Activated T-cell treated with anti-CD3 and anti-CD28 coated beads, Interleukin-2, amount 50 U/mL, for 24 hours (primary cell): Measurements from ENCODE around the gene DDHD1.

Experiments
- DNase-seq: peaks from one replicate; pipeline ENCODE4 v3.0.0-alpha.2; 2020
- H3K27ac Mint-ChIP-seq: 2 replicates; pipeline ENCODE4 v1.8.0; 2020; ENCODE audit warnings: mild to moderate bottlenecking, mixed read lengths
- H3K27me3 Mint-ChIP-seq: 2 replicates; pipeline ENCODE4 v1.8.0; 2020; ENCODE audit warnings: mixed read lengths
- H3K36me3 Mint-ChIP-seq: 2 replicates; pipeline ENCODE4 v1.8.0; 2020; ENCODE audit warnings: low read depth, mixed read lengths
- H3K4me1 Mint-ChIP-seq: 2 replicates; pipeline ENCODE4 v1.8.0; 2020; ENCODE audit warnings: low read depth, mixed read lengths
- H3K4me3 Mint-ChIP-seq: 2 replicates; pipeline ENCODE4 v1.8.0; 2020; ENCODE audit warnings: mild to moderate bottlenecking, moderate library complexity, mixed read lengths
- H3K9me3 Mint-ChIP-seq: 2 replicates; pipeline ENCODE4 v1.8.0; 2020; ENCODE audit warnings: mixed read lengths

The DDHD1 gene

DNA sequence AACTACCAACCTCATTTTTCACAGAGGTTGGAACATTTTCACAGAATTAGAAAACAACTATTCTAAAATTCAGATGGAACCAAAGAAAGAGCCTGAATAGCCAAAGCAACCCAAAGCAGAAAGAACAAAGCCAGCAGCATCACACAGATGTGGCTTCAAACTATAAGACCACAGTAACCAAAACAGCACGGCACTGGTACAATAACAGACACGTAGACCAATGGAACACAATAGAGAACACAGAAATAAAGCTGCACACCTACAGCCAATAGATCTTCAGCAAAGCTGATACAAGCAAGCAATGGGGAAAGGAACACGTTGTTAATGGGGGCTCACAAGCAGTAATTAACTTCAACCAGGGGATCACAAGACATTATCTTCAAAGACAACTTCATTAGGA is 114.5 kb downstream of the DDHD1 start:
- no peak for DNase-seq
- Mint-ChIP-seq H3K36me3 (peaks cover 93% of the 10 kb centered on the region), H3K27ac (no peak overlapping the region), H3K27me3 (no peaks in the 10 kb centered on the region), H3K4me3 (no peak overlapping the region), H3K4me1 (no peaks in the 10 kb centered on the region), H3K9me3 (no peaks in the 10 kb centered on the region)

DNA sequence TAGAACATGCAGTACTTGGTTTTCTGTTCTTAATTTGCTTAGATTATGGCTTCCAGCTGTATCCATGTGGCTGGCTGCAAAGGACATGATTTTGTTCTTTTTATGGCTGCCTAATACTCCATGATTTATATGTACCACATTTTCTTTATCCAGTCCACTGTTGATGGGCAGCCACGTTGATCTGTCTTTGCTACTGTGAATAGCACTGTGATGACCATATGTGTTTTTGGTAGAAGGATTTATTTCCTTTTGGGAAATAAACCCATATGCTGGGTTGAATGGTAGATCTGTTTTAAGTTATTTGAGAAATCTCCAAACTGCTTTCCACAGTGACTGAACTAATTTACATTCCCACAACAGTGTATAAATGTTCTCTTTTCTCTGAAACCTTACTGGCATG is 116.1 kb downstream of the DDHD1 start:
- Mint-ChIP-seq H3K4me3 (no peak overlapping the region), H3K27ac (no peak overlapping the region), H3K9me3 (no peaks in the 10 kb centered on the region), H3K36me3 (peaks cover 85% of the 10 kb centered on the region), H3K27me3 (no peaks in the 10 kb centered on the region), H3K4me1 (no peaks in the 10 kb centered on the region)
- DNase-seq: no peak

DNA sequence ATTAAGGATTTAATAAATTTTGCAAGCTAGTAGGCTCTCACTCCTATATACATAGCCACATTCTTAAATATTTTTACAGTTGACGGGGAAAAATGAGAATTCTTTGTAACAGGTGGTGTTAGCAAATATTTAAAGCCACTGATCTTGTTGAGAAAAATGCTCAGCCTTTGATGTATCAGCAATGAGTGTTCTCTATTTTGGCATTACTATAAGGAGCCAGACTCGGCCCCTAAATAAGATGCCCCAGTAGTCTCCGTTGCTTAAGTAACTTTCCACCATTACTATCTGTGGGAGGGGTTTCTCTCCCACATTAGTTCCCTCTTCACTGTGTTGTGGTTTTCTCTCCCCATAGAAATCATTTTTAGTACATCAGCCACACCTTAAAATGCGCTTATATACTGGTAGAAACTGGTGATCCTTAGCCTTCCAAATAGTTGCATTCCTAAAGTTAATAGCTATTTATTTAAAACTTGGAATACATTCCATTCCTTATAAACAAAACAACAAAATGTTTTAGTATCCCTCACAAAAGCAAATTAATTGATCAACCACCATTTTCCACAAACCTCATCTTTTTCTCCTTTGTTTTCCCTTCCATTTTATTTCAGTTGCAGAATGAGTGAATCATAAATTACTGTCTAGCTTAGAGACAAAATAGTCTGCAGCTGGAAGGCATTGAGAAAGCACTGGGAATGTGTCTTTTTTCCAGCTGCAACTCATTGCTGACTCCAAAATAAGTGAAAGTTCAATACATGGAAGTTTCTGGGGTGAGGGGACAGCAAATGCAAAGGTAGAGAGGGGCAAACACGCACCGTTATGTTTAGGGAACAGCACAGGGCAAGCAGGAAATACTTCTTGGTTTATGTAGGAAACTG is 117.5 kb downstream of the DDHD1 start:
- Mint-ChIP-seq H3K4me1 (no peaks in the 10 kb centered on the region), H3K27me3 (no peaks in the 10 kb centered on the region), H3K9me3 (no peaks in the 10 kb centered on the region), H3K27ac (no peak overlapping the region), H3K36me3 (peaks cover 71% of the 10 kb centered on the region), H3K4me3 (no peak overlapping the region)
- no peak for DNase-seq

DNA sequence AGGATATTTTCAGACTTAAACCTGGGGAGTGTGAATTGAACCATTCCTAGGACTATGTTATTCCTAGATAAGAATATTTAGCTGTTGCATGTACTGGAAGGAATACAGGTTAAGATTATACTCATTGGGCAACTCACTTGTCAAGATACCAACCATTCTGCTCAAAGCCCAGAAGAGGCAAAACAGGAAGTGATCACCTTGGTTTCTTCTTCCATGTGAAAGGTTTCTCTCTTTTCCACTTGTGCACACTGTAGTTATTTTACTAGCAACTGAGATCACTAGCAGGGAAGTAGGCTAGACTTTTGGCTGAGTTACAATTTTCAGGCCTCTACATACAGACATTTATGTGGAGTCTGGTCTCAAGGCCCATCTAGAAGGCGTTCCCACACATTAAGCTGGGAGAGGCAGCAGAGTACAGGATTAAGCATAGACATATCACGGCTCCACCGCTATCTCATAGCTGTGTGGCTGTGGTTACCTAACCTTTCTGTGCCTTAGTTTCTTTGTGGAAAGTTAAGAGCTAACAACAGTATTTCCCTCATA is 118.4 kb downstream of the DDHD1 start:
- DNase-seq: no peak
- Mint-ChIP-seq H3K4me1 (no peaks in the 10 kb centered on the region), H3K9me3 (peaks cover 3% of the 10 kb centered on the region), H3K36me3 (peaks cover 68% of the 10 kb centered on the region), H3K27ac (no peak overlapping the region), H3K27me3 (no peaks in the 10 kb centered on the region), H3K4me3 (no peak overlapping the region)

DNA sequence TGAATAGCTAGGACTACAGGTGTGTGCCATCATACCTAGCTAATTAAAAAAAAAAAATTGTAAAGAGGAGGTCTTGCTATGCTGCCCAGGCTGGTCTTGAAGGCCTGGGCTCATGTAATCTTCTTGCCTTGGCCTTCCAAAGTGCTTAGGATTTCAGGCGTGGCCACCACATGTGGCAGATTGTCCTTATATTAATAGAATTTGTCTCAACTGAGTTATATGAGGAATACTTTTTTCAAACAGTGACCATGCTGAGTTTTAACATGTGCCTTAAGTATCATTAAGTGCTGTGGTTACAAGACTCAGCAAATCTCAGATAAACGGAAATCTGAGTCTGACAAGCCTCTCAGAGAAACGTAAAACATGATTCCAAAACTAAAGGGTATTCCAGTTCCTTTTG is 119.1 kb downstream of the DDHD1 start:
- Mint-ChIP-seq H3K4me1 (no peaks in the 10 kb centered on the region), H3K27ac (no peak overlapping the region), H3K9me3 (peaks cover 6% of the 10 kb centered on the region), H3K27me3 (no peaks in the 10 kb centered on the region), H3K4me3 (no peak overlapping the region), H3K36me3 (peaks cover 63% of the 10 kb centered on the region)
- DNase-seq: no peak

DNA sequence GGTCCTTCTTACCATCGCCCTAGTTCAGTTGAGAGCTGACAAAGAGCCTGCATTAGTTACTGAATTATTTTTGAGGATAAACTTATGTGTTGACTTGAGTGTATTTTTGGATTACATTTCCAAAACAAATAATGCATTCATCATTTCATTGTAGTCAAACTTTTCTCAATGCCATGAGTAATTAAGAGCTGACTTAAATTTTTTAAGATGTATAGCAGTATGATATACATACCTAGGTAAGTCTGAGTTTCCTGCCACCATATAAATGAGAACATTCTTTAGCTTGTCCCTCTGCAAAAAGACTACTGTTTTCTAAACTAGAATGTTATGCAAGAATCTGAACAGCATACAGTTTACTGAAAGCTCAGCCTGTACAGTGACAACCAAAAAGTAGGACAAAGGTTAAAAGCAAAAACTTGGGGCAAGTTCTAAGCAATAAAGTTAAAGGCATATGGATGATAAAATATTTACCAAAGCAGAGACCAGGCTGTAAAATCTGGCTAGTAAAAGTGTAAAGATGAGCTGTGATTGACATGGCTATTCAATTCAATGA is 120.2 kb downstream of the DDHD1 start:
- Mint-ChIP-seq H3K9me3 (peaks cover 6% of the 10 kb centered on the region), H3K4me1 (peaks cover 2% of the 10 kb centered on the region), H3K36me3 (peaks cover 52% of the 10 kb centered on the region), H3K4me3 (no peak overlapping the region), H3K27me3 (no peaks in the 10 kb centered on the region), H3K27ac (no peak overlapping the region)
- no peak for DNase-seq

DNA sequence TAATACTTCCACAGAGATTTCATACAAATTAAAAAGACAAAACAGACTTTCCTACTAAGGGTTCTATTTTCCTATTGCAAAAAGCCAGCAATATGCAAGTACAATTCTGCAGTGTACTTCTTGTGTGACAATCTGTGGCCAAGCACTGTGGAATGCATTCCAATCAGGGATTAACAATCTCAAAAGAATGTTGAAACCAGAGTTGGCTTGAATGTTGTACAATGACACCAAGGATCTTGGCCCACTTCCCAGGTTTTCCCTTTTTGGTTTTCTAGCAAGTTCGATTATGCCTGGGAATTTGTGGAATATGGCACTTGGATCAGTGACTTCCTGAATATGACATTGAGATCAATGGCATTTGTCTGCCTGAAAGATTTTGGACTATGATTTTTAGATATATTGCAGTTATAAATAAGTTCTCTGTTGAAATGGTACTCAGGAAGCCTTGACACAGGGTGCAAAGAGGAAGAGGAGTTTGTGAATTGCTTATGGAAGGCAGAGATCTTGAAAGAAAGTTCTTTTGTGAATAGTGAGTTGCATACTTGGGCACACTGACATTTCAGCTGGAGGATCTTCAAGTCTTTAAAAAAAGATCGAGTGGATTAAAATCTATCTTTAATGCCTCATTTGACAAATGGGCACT is 120.8 kb downstream of the DDHD1 start:
- H3K27ac Mint-ChIP-seq: no peak overlapping the region
- H3K36me3 Mint-ChIP-seq: peaks cover 46% of the 10 kb centered on the region
- no peak overlapping the region for H3K4me3 Mint-ChIP-seq
- DNase-seq: no peak
- H3K9me3 Mint-ChIP-seq: peaks cover 6% of the 10 kb centered on the region
- peaks cover 9% of the 10 kb centered on the region for H3K4me1 Mint-ChIP-seq
- H3K27me3 Mint-ChIP-seq: no peaks in the 10 kb centered on the region

DNA sequence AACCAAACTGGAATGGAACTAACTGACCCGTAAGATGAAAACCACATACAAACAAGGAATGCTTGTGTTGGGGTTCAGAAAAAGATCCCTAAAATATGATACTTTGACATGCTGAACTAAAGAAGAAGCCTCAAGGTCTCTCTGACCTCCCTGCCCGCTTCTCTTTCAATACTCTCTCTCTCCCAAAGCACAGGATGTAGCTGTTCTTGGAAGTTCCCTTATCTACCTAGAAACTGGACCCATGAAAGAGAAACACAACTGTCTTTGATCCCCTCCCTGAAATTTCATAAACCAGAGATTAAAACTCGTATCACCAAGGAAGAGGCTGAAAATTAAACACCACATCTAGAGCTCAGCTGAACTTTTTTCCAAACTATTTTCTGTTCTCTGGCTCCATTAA is 125.6 kb downstream of the DDHD1 start:
- DNase-seq: no peak
- H3K4me1 Mint-ChIP-seq: peaks cover 9% of the 10 kb centered on the region
- peaks cover 6% of the 10 kb centered on the region for H3K9me3 Mint-ChIP-seq
- peaks cover 12% of the 10 kb centered on the region for H3K36me3 Mint-ChIP-seq
- no peaks in the 10 kb centered on the region for H3K27me3 Mint-ChIP-seq
- no peak overlapping the region for H3K27ac Mint-ChIP-seq
- no peak overlapping the region for H3K4me3 Mint-ChIP-seq

DNA sequence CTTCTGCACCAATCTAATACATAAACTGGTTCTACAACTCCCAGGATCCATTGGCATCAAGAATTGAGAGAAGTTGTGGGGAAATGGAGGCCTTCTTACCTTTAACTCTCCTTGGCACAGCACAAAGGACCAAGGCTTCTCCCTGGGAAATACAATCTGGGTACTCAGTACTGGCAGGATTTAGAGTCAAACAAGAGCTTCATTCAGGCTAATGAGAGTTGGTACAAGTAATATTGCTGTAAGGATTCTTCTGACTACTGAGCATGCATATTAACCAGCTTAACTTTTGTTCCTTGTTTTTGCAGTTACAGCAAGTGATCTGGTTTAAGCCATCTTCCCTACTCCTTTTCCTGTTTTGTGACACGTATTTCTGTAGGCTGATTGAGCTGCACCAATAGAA is 126.1 kb downstream of the DDHD1 start:
- no peak for DNase-seq
- no peak overlapping the region for H3K27ac Mint-ChIP-seq
- no peak overlapping the region for H3K4me3 Mint-ChIP-seq
- H3K9me3 Mint-ChIP-seq: peaks cover 6% of the 10 kb centered on the region
- peaks cover 8% of the 10 kb centered on the region for H3K36me3 Mint-ChIP-seq
- peaks cover 9% of the 10 kb centered on the region for H3K4me1 Mint-ChIP-seq
- no peaks in the 10 kb centered on the region for H3K27me3 Mint-ChIP-seq

DNA sequence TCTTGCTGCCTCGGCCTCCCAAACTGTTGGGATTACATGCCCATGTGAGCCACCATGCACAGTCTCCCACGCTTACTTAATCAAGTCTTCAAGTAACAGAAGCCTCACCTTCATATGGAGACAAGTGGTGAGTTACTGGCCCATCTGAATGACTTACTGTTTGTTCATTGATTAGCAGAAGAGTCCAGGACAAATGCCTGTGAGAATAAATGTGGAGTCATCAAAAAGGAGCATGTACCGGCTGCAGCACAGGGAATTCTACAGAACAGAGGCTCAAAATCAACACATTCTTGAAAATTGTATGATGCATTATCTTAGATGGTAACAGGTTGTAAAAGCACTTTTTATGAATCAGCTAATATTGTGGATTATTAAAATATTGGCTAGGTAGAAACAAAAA is 129.8 kb downstream of the DDHD1 start:
- Mint-ChIP-seq H3K4me3 (no peak overlapping the region), H3K36me3 (no peaks in the 10 kb centered on the region), H3K9me3 (no peaks in the 10 kb centered on the region), H3K4me1 (peaks cover 7% of the 10 kb centered on the region), H3K27me3 (no peaks in the 10 kb centered on the region), H3K27ac (no peak overlapping the region)
- DNase-seq: no peak

DNA sequence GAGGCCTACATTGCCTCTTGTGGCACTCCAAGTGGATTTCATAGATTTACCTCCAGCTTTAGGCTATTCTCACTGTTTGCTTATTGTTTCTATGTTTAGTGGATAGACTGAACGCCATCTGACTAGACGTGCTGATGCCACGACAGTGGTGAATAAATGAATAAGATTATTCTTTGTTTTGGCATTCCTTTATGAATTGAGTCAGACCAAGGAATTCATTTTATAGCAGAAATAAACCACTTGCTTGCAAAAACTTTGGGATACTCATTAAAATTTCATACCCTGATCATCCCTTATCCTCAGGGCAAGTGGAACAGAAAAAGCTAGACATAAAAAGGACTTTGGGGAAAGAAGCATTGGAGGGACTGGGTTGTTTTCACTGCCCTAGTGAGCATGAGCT is 130.5 kb downstream of the DDHD1 start:
- Mint-ChIP-seq H3K27ac (no peak overlapping the region), H3K9me3 (no peaks in the 10 kb centered on the region), H3K4me3 (no peak overlapping the region), H3K27me3 (no peaks in the 10 kb centered on the region), H3K36me3 (no peaks in the 10 kb centered on the region), H3K4me1 (peaks cover 4% of the 10 kb centered on the region)
- DNase-seq: no peak

DNA sequence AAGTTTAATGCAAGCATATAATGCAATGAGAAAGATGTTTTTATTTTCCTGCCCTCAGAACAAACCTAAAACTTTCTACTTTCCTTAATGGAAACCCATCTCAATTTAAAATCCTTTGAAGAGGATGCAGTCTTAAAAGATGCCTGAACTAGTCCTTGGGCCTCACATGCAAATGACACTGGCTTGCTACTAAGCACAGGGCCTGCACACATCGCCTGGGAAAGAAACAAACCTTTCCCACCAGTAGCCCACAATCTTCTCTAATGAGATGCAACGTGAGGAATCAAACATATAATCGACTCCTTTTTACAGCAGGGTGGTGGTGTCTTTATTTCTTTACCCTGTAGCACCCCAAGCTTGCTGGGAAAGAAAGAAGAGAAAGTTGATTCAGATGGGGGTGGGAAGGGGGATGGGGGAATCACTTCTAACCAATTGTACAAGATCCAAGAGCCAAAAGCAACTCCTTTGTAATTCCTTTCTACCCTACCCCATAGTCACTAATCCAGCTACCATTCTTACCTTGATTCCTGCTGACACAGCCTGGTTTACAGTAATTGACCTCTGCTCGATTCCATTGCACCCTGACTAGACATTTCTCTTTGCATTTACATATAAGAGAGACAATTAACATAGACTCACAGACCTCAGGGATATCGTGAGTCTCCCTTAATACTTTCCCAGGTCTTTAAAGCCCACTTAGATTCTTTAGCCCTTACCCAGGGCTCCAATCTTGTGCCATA is 132.8 kb downstream of the DDHD1 start:
- H3K4me3 Mint-ChIP-seq: no peak overlapping the region
- H3K9me3 Mint-ChIP-seq: no peaks in the 10 kb centered on the region
- no peaks in the 10 kb centered on the region for H3K4me1 Mint-ChIP-seq
- H3K27me3 Mint-ChIP-seq: no peaks in the 10 kb centered on the region
- H3K27ac Mint-ChIP-seq: no peak overlapping the region
- no peak for DNase-seq
- no peaks in the 10 kb centered on the region for H3K36me3 Mint-ChIP-seq

DNA sequence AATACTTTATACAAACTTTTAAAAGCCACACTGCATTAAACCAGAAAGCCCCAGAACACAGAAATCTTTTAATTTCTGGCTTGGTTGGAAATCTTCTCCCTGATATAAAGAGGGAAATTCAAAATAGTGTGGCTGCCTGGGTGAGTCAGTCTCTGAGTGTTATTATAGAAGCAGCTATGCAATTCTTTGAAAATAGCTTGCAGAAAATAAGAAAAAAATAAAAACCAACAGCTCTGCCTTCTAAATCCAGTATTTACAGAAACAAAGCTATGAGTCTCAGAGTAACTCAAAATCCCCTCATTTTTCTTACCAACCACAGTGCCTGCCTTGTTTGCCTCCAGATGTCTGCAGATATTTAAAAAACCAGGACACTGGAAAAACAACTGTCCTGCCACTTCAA is 133.7 kb downstream of the DDHD1 start:
- Mint-ChIP-seq H3K4me3 (no peak overlapping the region), H3K9me3 (no peaks in the 10 kb centered on the region), H3K4me1 (no peaks in the 10 kb centered on the region)

DNA sequence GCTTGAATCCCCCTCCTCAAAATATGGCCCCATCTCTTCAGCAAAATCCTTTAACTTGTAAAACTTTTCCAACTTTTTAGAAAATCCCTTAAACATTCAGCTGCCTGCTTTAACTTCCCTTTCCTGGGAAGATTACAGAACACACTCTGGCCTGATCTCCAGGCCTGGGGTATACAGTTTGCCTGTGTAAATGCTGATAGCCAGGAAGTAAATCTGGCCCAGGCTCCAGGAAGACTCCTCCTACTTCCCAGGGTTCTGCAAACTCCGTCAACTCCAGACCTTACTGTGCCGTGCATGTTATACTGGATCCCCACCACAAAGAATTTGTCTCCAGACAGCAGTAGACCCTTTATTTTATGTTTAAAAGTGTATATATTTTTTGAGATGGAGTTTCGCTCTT is 135.3 kb downstream of the DDHD1 start:
- DNase-seq: no peak
- Mint-ChIP-seq H3K36me3 (no peaks in the 10 kb centered on the region), H3K4me3 (no peak overlapping the region), H3K27ac (no peak overlapping the region), H3K27me3 (peaks cover 5% of the 10 kb centered on the region), H3K4me1 (no peaks in the 10 kb centered on the region), H3K9me3 (no peaks in the 10 kb centered on the region)

More for the DNA sequence above, 133.7 kb downstream of the DDHD1 start:
- no peak overlapping the region for H3K27ac Mint-ChIP-seq
- no peak for DNase-seq
- no peaks in the 10 kb centered on the region for H3K36me3 Mint-ChIP-seq
- no peaks in the 10 kb centered on the region for H3K27me3 Mint-ChIP-seq
